Ovary (tissue), 3 donors: ENCODE results near the gene RTL1.

Source experiments
- CTCF ChIP-seq, 3 donors: fragments of 450-650 bp in 2 of 3; fragments of 200-600 bp in 1 of 3; IDR thresholded peaks; one replicate each; pipeline versions ENCODE4 v1.5.1 to v1.8.0; 2016 to 2022; ENCODE audit warnings: antibody characterized with exemption in 3 of 3, mild to moderate bottlenecking in 1 of 3
- EP300 ChIP-seq: sonication (generic); formaldehyde crosslinking; IDR thresholded peaks from one replicate; pipeline ENCODE4 v1.6.1; 2017; ENCODE audit warnings: antibody characterized with exemption
- POLR2A ChIP-seq: fragments of 450-650 bp; IDR thresholded peaks from one replicate; pipeline ENCODE4 v1.6.1; 2017; ENCODE audit warnings: antibody characterized with exemption, mild to moderate bottlenecking, moderate library complexity
- donor health status: DM: no; HTN: no; CAD: no.

- TF ChIP-seq POLR2A (no peak), CTCF (IDR thresholded peaks at IDR 0.05) (no peak), EP300 (no peak)
Measured at GRCh38 chr14:100911665-100912316, 8.3 kb upstream of the RTL1 start.
